Left lung (tissue), 10 donors: ENCODE measurements around the gene VANGL2. TPM values are rescaled to one million over a fixed set of nuclear protein-coding genes. Genes with fewer than 3 reads are reported as not detected.
A peak's percentile ranks its signal among the peaks of the same experiment; 100 is the strongest.

Experiments
- ATAC-seq: fragments of 200-7000 bp; cut with Tn5 transposase; one replicate; pipeline ENCODE4 v1.9.1; 2020; ENCODE audit warnings: moderate library complexity
- DNase-seq, 4 donors: peaks; one replicate each; pipeline ENCODE4 v3.0.0-alpha.2; 2013 to 2020
- H3K27ac ChIP-seq, 2 donors: fragments of 200-600 bp; sonication (generic) in 1 of 2; one replicate each; pipeline versions ENCODE4 v1.5.0 to v1.8.0; 2020 to 2021
- H3K27me3 ChIP-seq, 2 donors: fragments of 200-600 bp; sonication (generic) in 1 of 2; one replicate each; pipeline versions ENCODE4 v1.5.0 to v1.8.0; 2020 to 2021
- H3K36me3 ChIP-seq, 2 donors: fragments of 200-600 bp; sonication (generic) in 1 of 2; one replicate each; pipeline versions ENCODE4 v1.5.0 to v1.8.0; 2020 to 2021
- H3K4me1 ChIP-seq, 2 donors: fragments of 200-600 bp; one replicate each; pipeline ENCODE4 v1.8.0; 2021
- H3K4me3 ChIP-seq, 2 donors: fragments of 200-600 bp; sonication (generic) in 1 of 2; one replicate each; pipeline versions ENCODE4 v1.5.0 to v1.8.0; 2020 to 2021; ENCODE audit warnings: mild to moderate bottlenecking in 1 of 2
- H3K9me3 ChIP-seq, 2 donors: fragments of 200-600 bp; sonication (generic) in 1 of 2; one replicate each; pipeline versions ENCODE4 v1.5.0 to v1.8.0; 2020 to 2021
- intact Hi-C, 2 donors: fragments of 100-400 bp; cut with DNase I; formaldehyde crosslinking; loops; one replicate each; pipeline versions ENCODE4 v1.11.2 to v1.14.2; 2022
- polyA plus RNA-seq, 6 donors: library from polyadenylated mRNA; unstranded; fragments of 120-200 nt; gene quantifications; one replicate each; pipeline ENCODE4 v1.2.1, GENCODE V29; 2013; ENCODE audit not compliant: insufficient read length in 6 of 6
- total RNA-seq, 2 donors: library from RNA; stranded (reverse); fragmentation: NEBNext Ultra II Directional; extraction: Animal tissue kit (Norgen Biotek cat#: 25700); gene quantifications; one replicate each; pipeline ENCODE4 v1.2.1, GENCODE V29; 2021
- TF ChIP-seq, protein P1 (sequence below), 2 donors: fragments of 200-600 bp; sonication (generic) in 1 of 2; IDR thresholded peaks; one replicate each; pipeline versions ENCODE4 v1.5.0 to v1.8.0; 2021; ENCODE audit warnings: antibody characterized with exemption in 2 of 2
- donor health status: DM: no; HTN: yes; CAD: no.
- donor health status: DM: no; HTN: no; CAD: no.

Gene VANGL2
- total and polyA plus RNA-seq, 8 donors, result 2.7 to 42.7 (median 37.7) TPM

DNA sequence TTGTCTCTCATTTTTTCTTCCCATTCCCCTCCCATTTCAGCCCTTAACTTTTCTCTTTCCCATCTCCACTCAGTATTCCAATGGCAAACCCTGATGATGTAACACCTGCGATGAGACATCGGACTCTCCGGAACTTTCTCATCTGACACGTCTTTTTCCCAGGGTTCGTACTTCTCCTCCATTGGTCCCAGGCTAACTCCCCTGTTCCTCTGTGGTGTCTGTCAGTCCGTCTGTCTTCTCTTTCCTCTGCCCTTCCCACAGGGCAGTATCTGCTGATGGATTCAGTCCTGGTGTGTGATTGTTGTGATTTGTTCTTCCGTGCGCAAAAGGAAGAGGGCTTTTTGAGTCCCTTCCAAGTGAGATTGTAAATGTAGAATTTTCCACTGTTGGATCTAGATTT is 27.7 kb downstream of the VANGL2 start:
- ATAC-seq (no peak), DNase-seq (no peak)
- peak overlapping the region in 1 of 2 donors; percentile 42 for H3K27ac ChIP-seq
- intact Hi-C loops, result loop anchor here in 1 of 2 donors (5.0 kb wide), 1 partner anchor 179 kb away; no protein-coding TSS in a partner anchor
- H3K27me3 ChIP-seq, result no peaks in the 10 kb centered on the region
- H3K4me3 ChIP-seq, result no peak overlapping the region
- TF ChIP-seq, protein P1, sequence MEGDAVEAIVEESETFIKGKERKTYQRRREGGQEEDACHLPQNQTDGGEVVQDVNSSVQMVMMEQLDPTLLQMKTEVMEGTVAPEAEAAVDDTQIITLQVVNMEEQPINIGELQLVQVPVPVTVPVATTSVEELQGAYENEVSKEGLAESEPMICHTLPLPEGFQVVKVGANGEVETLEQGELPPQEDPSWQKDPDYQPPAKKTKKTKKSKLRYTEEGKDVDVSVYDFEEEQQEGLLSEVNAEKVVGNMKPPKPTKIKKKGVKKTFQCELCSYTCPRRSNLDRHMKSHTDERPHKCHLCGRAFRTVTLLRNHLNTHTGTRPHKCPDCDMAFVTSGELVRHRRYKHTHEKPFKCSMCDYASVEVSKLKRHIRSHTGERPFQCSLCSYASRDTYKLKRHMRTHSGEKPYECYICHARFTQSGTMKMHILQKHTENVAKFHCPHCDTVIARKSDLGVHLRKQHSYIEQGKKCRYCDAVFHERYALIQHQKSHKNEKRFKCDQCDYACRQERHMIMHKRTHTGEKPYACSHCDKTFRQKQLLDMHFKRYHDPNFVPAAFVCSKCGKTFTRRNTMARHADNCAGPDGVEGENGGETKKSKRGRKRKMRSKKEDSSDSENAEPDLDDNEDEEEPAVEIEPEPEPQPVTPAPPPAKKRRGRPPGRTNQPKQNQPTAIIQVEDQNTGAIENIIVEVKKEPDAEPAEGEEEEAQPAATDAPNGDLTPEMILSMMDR (IDR thresholded peaks at IDR 0.05), result no peak
- peaks cover 5 to 21% of the 10 kb centered on the region in 2 donors for H3K4me1 ChIP-seq
- no peaks in the 10 kb centered on the region for H3K9me3 ChIP-seq
- H3K36me3 ChIP-seq, result peaks cover 0 to 12% of the 10 kb centered on the region in 2 donors

DNA sequence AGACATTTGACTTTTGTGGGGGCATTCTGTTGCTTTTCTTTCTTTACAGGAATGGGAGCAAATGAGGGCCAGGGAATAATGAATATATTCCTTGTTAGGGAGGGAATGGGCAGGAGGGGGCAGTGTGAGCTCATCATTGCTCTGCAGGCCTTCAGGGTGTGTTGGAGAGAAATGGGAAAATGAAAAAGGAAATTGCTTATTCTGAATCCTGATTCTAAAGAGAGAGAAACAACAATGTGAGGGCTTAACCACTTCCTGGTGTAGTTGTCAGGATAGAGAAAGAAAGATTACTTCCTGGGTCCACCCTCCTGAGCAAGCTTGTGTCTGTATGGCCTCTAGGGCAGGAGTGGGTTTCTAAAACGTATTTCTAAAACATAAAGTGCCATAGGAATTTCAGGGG is 28.3 kb downstream of the VANGL2 start:
- Histone ChIP-seq H3K36me3 (peaks cover 0 to 12% of the 10 kb centered on the region in 2 donors), H3K4me3 (no peak overlapping the region), H3K27me3 (no peaks in the 10 kb centered on the region), H3K4me1 (peaks cover 5 to 21% of the 10 kb centered on the region in 2 donors), H3K27ac (peak overlapping the region in 1 of 2 donors; percentile 42), H3K9me3 (no peaks in the 10 kb centered on the region)
- intact Hi-C loops, result loop anchor here in 1 of 2 donors (5.0 kb wide), 1 partner anchor 179 kb away; no protein-coding TSS in a partner anchor
- ATAC-seq (peak; percentile 91), DNase-seq (peak in 2 of 4 donors; percentile 31 to 54)
- TF ChIP-seq, protein P1 (IDR thresholded peaks at IDR 0.05), result peak; percentile 50 to 65

DNA sequence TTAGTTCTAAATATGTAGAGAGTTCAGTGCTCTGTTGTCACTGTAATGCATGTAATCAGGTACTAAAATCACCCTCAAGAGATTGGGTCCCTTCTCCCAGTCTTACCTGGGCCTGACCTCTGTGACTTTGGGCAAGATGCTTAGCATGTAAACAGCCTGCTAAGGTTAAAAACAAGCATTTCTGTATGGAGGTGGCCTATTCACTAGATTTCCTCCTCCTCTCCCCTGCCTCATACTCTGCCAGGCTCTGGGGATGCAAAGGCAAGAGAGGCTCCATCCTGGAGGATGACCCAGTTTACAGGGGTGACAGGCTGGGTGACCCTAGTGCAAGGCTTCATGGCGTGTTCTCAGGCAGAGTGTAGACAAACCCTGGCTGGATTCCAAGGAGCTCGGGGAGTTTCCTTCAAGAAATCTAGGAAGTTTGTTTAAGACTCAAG is 28.8 kb downstream of the VANGL2 start:
- DNase-seq, result no peak
- TF ChIP-seq, protein P1 (IDR thresholded peaks at IDR 0.05), result no peak
- Histone ChIP-seq H3K4me1 (peaks cover 5 to 21% of the 10 kb centered on the region in 2 donors), H3K27ac (peak overlapping the region in 1 of 2 donors; percentile 42), H3K27me3 (no peaks in the 10 kb centered on the region), H3K4me3 (no peak overlapping the region), H3K36me3 (peaks cover 0 to 10% of the 10 kb centered on the region in 2 donors), H3K9me3 (no peaks in the 10 kb centered on the region)
- intact Hi-C loops, result loop anchor here in 1 of 2 donors (5.0 kb wide), 1 partner anchor 178 kb away; no protein-coding TSS in a partner anchor
- peak; percentile 49 for ATAC-seq

DNA sequence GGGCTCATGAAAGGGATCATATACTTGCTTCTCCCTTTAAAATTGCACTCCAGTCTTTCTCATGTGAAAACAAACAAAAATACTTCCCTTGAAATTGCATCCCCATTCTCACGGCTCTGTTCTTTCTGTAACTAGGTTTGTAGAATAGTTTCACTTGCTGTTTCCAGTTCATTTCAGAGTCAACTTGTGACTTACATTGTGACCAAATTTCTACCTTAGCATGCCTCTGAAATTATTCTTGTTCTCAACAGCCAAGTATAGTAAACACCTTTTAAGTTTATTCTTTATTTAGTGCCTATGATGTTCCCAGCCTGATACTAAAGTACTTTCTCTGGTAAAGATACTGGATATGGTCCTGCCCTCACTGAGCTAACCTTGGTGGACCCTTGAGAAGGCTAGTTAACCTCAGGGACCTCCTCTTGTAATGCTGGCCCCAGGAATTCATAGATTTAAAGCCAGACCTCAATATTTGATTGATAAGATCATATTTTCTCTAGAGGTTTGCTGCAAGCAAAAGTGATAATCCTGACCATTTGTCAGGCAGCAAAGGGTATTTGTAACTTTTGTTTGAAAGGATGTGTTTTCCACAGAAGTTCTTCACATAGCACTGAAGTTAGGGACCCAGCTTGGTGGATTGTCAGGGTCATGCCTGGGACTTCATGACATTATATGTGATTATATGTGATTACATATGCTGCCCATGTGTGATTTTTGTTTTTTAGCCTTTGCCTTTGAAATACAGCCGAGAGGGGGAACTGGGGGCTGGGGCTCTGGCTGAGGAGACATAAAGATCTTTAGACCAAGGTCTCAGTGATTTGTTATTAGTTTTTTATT is 29.6 kb downstream of the VANGL2 start:
- ATAC-seq (no peak), DNase-seq (no peak)
- H3K27ac ChIP-seq, result peak overlapping the region in 1 of 2 donors; percentile 42
- TF ChIP-seq, protein P1 (IDR thresholded peaks at IDR 0.05), result no peak
- peaks cover 5 to 21% of the 10 kb centered on the region in 2 donors for H3K4me1 ChIP-seq
- peaks cover 0 to 5% of the 10 kb centered on the region in 2 donors for H3K36me3 ChIP-seq
- no peak overlapping the region for H3K4me3 ChIP-seq
- no peaks in the 10 kb centered on the region for H3K9me3 ChIP-seq
- intact Hi-C loops, result loop anchor here in 1 of 2 donors (5.0 kb wide), 1 partner anchor 177 kb away; no protein-coding TSS in a partner anchor
- H3K27me3 ChIP-seq, result no peaks in the 10 kb centered on the region

DNA sequence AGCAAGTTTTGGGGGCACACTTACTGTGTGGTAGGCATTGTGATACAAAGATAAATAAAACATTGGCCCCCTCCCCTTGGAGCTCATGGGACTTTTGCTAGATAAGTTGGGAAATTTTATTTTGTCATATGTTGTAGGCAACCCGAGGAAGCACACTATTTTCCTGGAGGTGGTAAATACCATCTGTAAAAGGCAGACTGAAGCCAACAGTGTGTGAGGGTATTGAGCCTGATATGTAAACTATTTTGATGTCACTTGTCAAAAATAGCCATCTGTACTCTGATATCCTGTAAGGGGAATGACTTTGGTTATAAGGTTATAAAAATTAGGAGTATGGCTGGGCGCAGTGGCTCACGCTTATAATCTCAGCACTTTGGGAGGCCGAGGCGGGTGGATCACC is 30.6 kb downstream of the VANGL2 start:
- no peak for DNase-seq
- ATAC-seq, result no peak
- Histone ChIP-seq H3K27me3 (no peaks in the 10 kb centered on the region), H3K9me3 (no peaks in the 10 kb centered on the region), H3K4me3 (no peak overlapping the region), H3K27ac (no peak overlapping the region), H3K36me3 (no peaks in the 10 kb centered on the region), H3K4me1 (peaks cover 5 to 21% of the 10 kb centered on the region in 2 donors)
- intact Hi-C loops, result no loop called here
- TF ChIP-seq, protein P1 (IDR thresholded peaks at IDR 0.05), result no peak
